C4-2B (cell line): ENCODE results near the gene MEIOB.
"Not testable (repeated sequence)": the region's sequence is repeated elsewhere in the genome, so short reads cannot be mapped to it uniquely, and the experiment has no call there.

Experiments used
- H3K27ac ChIP-seq: fragments of 450-650 bp; 2 replicates; pipeline ENCODE4 v1.5.1; 2017
- ZFX ChIP-seq: fragments of 450-650 bp; IDR thresholded peaks from 2 replicates; pipeline ENCODE4 v1.6.1; 2017
- TF ChIP-seq, protein P1 (sequence below): fragments of 450-650 bp; conservative IDR thresholded peaks from 2 replicates; pipeline ENCODE4 v1.5.1; 2017; ENCODE audit warnings: mild to moderate bottlenecking

MEIOB gene

DNA sequence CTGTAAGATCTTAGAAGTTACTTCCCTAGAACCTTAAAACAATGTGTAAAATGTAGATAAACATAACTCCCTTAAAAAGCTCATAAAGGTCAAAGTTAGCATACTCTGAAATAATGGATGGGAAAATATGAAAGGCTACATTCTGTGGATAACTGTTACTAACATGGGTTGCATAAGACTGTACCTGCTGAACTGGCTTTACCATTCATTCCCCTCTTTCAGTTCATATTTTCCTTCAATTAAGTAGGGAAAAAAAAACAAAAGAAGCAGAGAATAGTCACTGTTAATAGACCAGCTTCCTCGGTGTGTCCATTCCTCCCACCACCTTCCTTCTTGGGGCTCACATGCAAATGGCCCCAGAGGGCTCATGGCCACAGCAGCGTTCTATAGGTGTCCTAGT is 7.5 kb upstream of the MEIOB start:
- H3K27ac ChIP-seq, result no peak overlapping the region
- TF ChIP-seq ZFX, result no peak
- TF ChIP-seq, protein P1, sequence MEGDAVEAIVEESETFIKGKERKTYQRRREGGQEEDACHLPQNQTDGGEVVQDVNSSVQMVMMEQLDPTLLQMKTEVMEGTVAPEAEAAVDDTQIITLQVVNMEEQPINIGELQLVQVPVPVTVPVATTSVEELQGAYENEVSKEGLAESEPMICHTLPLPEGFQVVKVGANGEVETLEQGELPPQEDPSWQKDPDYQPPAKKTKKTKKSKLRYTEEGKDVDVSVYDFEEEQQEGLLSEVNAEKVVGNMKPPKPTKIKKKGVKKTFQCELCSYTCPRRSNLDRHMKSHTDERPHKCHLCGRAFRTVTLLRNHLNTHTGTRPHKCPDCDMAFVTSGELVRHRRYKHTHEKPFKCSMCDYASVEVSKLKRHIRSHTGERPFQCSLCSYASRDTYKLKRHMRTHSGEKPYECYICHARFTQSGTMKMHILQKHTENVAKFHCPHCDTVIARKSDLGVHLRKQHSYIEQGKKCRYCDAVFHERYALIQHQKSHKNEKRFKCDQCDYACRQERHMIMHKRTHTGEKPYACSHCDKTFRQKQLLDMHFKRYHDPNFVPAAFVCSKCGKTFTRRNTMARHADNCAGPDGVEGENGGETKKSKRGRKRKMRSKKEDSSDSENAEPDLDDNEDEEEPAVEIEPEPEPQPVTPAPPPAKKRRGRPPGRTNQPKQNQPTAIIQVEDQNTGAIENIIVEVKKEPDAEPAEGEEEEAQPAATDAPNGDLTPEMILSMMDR, result no peak

GRCh38 chr16:1878256-1878655 is 6.3 kb upstream of the MEIOB start:
- TF ChIP-seq ZFX, result no peak
- TF ChIP-seq, protein P1, result no peak
- no peak overlapping the region for H3K27ac ChIP-seq

DNA sequence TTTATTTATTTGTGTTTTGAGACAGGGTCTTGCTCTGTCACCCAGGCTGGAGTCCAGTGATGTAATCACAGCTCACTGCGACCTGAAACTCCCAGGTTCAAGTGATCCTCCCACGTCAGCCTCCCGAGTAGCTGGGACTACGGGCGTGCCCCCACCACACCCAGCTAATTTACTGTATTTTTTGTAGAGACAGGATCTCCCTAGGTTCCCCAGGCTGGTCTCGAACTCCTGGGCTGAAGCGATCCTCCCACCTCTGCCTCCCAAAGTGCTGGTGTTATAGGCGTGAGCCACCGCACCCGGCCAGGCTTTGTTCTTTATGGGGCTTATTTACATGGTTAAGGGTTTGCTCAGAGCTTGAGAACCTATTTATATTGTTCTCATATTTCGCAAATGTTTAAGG is 5.8 kb upstream of the MEIOB start:
- TF ChIP-seq, protein P1, result no peak
- no peak for TF ChIP-seq ZFX
- no peak overlapping the region for H3K27ac ChIP-seq

- no peak overlapping the region for H3K27ac ChIP-seq
- TF ChIP-seq ZFX, result no peak
- TF ChIP-seq, protein P1, result no peak
Measured at GRCh38 chr16:1877089-1877488, 5.1 kb upstream of the MEIOB start.

DNA sequence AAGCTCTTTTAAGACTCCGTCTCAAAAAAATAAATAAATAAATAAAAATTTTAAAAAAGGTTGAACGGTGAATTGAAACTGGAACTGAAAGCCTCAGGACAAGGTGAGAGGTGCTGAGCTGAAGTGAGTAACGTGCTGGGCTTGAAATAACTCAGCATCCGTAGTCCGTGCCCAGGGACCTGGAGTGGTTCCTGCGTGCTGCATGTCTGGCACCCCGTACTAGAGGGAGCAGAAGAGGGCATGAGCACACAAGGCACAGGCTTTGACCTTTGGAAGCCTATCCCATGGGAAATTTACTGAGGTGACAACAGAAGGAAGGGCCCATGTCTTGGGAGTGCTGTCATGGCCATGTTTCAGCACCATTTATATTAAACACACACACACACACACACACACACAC is 4.5 kb upstream of the MEIOB start:
- TF ChIP-seq ZFX, result no peak
- TF ChIP-seq, protein P1, result no peak
- H3K27ac ChIP-seq, result no peak overlapping the region

- not testable (repeated sequence) for H3K27ac ChIP-seq
Measured at GRCh38 chr16:1876066-1876465, 4.1 kb upstream of the MEIOB start.

DNA sequence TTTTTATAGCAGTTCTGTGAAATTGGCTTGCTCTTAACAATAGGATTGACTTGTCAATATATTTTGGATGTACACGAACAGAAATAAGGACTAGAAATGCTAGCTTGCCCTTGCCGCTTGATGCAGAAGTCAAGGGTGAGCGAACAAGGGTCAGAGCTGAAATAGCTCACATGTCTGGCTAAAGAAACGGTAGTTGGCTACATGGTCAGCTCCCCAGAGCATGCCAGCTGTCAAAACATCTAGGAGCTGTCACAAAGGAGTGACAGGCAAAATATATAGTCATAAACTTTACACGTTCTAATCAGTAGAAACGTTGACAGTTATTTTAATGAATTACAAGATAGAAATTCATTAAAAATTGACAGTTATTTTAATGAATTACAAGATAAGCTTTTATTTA is 2.9 kb upstream of the MEIOB start:
- TF ChIP-seq, protein P1, result no peak
- TF ChIP-seq ZFX, result no peak
- H3K27ac ChIP-seq, result no peak overlapping the region

DNA sequence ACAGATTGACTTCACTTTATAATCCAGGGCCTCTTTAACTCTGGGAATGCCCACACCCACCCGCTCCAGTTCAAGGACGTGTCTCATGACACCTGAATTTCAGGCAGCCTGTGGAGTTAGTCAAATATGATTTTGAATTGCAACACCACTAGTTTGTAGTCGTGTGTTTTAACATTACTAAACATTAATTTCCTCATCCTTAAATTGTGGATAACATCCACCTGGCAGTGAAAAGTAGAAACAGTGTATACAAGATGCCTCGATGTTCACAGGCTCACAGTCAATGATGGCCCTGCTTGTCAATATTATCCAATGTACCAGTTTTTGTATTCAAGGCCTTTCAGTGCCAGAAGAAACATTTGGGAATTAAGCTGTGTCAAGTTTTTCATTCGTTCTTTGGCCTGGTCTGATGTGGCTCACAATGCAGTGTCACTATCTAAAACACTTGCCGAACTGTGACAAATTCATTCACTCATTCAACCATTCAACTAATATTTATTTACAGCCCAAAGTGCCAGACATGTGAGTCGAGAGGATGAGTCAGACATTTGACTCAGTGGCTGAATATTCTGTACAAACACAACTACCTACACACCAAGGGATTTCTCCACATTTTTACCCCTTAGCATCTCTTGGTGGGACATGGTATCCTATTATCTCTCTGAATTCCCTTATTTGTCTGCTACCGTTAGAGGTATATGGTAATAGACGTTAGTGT is 1.4 kb downstream of the MEIOB start:
- H3K27ac ChIP-seq, result no peak overlapping the region
- TF ChIP-seq, protein P1, result no peak
- TF ChIP-seq ZFX, result no peak
